ENCODE results near the gene TNFAIP8. TPM values are rescaled to one million over a fixed set of nuclear protein-coding genes. Genes with fewer than 3 reads are reported as not detected.

Gene TNFAIP8
- total and polyA plus RNA-seq, 10 of the 15 experiments (the other 5 are each of a cell fraction or from before 2014, with no cell fraction given): 124 to 324 (median 177) TPM

- TF ChIP-seq MLLT1 (IDR thresholded peaks at IDR 0.05): no peak
- no peak for TF ChIP-seq SKIL (IDR thresholded peaks at IDR 0.05; ENCODE audit: low read depth, poor library complexity, severe bottlenecking)
- TF ChIP-seq SPI1 (IDR thresholded peaks at IDR 0.05; ENCODE audit: borderline replicate concordance, insufficient read depth, low read depth, low read length): no peak
- TF ChIP-seq HCFC1 (IDR thresholded peaks at IDR 0.05; ENCODE audit: low read length): no peak
- no peak for TF ChIP-seq PML (IDR thresholded peaks at IDR 0.05; ENCODE audit: low read length)
Measured at GRCh38 chr5:119347574-119347973, 8.2 kb upstream of the TNFAIP8 start (continued).

GRCh38 chr5:119347991-119348390, 7.8 kb upstream of the TNFAIP8 start:
- Histone ChIP-seq H3K27ac (ENCODE audit: control insufficient read depth, insufficient read depth) (peak overlapping the region; percentile 21; the same call in 1 of the 2 replicates), H3K9ac (ENCODE audit: control insufficient read depth, insufficient read depth, low read length) (no peak overlapping the region; the same call in 1 of the 2 replicates)
- CTCF ChIA-PET: interaction anchor here (0.8 to 20.3 kb wide), 5 partner anchors 9 to 62 kb away, joined by 3 to 261 read pairs (median 3); no protein-coding TSS in a partner anchor
- TF ChIP-seq CUX1 (IDR thresholded peaks at IDR 0.05; ENCODE audit: insufficient replicate concordance, low read depth, low read length) (no peak), ASH2L (IDR thresholded peaks at IDR 0.05; ENCODE audit: borderline replicate concordance, low read depth) (no peak), MEF2B (IDR thresholded peaks at IDR 0.05; ENCODE audit: partially characterized antibody, poor library complexity, severe bottlenecking) (no peak), MAX (IDR thresholded peaks at IDR 0.05; ENCODE audit: low read depth, low read length) (no peak), SUPT20H (IDR thresholded peaks at IDR 0.05; ENCODE audit: borderline replicate concordance, control insufficient read depth, low read depth, low read length) (no peak)

More at GRCh38 chr5:119347991-119348390, 7.8 kb upstream of the TNFAIP8 start:
- DNase-seq (ENCODE audit: low read depth, low spot score) (no peak), ATAC-seq (no peak), FAIRE-seq (no peak)
- H4K20me1 ChIP-seq (ENCODE audit: control insufficient read depth, insufficient read depth): peaks cover 3% of the 10 kb centered on the region
- RAD21 ChIA-PET (ENCODE audit: unreplicated experiment): interaction anchor here (0.6 to 3.6 kb wide), 5 partner anchors 12 to 328 kb away, joined by 3 to 20 read pairs (median 3); no protein-coding TSS in a partner anchor
- intact Hi-C loops (cut with micrococcal nuclease; ENCODE audit: unreplicated experiment) (no loop called here), in situ Hi-C loops (cut with MboI) (no loop called here)
- 93% methylated on average over 1 of the region's 1 CpG for WGBS (ENCODE audit: insufficient coverage, insufficient replicate concordance, low lambda C conversion rate, missing lambda C conversion rate)
- POLR2A ChIA-PET: interaction anchor here (2.1 to 20.9 kb wide), 2 partner anchors 11 to 13 kb away, joined by 15 to 657 read pairs; partner anchors contain the start of gene TNFAIP8
- H2AFZ ChIP-seq (ENCODE audit: control insufficient read depth, low read depth, low read length): no peak overlapping the region
- peak overlapping the region; percentile 64 for H3K4me2 ChIP-seq (ENCODE audit: control insufficient read depth, insufficient read depth)
- H3K79me2 ChIP-seq (ENCODE audit: control insufficient read depth, insufficient read depth, low read length): peaks cover 100% of the 10 kb centered on the region
- SMC1A ChIA-PET (ENCODE audit: uncharacterized antibody, unreplicated experiment): interaction anchor here (1.1 to 34.8 kb wide), 5 partner anchors 15 to 53 kb away, joined by 3 to 1117 read pairs (median 318); partner anchors contain the start of gene TNFAIP8
- H3K4me3 ChIP-seq: no peak overlapping the region
- no TSS peak for BruUV-seq (replicated peaks)
- peaks cover 0 to 7% of the 10 kb centered on the region in 2 experiments; a peak in 3 of 4 replicates for H3K36me3 ChIP-seq (ENCODE audit: control insufficient read depth in 2 of 2, insufficient read depth in 2 of 2, low read length in 1 of 2)
- no peaks in the 10 kb centered on the region for H3K9me3 ChIP-seq (replicated peaks; ENCODE audit: control insufficient read depth, insufficient read depth, low read length)
- peaks cover 70% of the 10 kb centered on the region for H3K4me1 ChIP-seq (ENCODE audit: control insufficient read depth, insufficient read depth, low read length)
- no peaks in the 10 kb centered on the region for H3K27me3 ChIP-seq (replicated peaks in 1 of 2; ENCODE audit: control insufficient read depth in 2 of 2, insufficient read depth in 2 of 2, low read length in 1 of 2)

Data from GM12878 (cell line).